ENCODE results near the gene CANT1.

CANT1 gene

DNA sequence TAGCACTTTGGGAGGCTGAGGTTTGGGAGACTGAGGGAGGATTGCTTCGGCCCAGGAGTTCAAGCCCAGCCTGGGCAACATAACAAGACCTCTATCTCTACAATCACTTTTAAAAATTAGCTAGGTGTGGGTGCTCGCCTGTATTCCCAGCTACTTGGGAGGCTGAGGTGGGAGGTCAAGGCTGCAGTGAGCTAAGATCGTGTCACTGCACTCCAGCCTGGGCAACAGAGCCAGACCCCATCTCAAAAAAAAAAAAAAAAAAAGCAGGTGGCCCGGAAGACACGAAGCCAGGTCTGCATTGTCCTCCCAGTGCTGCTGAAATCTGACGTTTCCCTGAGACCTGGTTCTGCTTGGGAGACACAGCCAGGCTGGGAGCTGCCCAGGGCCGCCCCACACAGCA, 65.5 kb downstream of the CANT1 start:
- TF ChIP-seq, protein P1, sequence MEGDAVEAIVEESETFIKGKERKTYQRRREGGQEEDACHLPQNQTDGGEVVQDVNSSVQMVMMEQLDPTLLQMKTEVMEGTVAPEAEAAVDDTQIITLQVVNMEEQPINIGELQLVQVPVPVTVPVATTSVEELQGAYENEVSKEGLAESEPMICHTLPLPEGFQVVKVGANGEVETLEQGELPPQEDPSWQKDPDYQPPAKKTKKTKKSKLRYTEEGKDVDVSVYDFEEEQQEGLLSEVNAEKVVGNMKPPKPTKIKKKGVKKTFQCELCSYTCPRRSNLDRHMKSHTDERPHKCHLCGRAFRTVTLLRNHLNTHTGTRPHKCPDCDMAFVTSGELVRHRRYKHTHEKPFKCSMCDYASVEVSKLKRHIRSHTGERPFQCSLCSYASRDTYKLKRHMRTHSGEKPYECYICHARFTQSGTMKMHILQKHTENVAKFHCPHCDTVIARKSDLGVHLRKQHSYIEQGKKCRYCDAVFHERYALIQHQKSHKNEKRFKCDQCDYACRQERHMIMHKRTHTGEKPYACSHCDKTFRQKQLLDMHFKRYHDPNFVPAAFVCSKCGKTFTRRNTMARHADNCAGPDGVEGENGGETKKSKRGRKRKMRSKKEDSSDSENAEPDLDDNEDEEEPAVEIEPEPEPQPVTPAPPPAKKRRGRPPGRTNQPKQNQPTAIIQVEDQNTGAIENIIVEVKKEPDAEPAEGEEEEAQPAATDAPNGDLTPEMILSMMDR (conservative IDR thresholded peaks at IDR 0.05; ENCODE audit: low read depth, low read length) = no peak

More for the DNA sequence above, 65.5 kb downstream of the CANT1 start:
- no peak for DNase-seq (ENCODE audit: low read depth)
- no peak overlapping the region for H3K4me3 ChIP-seq (ENCODE audit: low read depth, low read length)
